ENCODE measurements around the gene EN1. TPM values are rescaled to one million over a fixed set of nuclear protein-coding genes. Genes with fewer than 3 reads are reported as not detected.

EN1 gene
- total and polyA plus RNA-seq, 2 of the 4 experiments (the other 2 are of a cell fraction), result not detected

GRCh38 chr2:118837067-118837466, 10.4 kb downstream of the EN1 start:
- Histone ChIP-seq H2BK20ac (ENCODE audit: low read depth, low read length) (no peak overlapping the region), H3K18ac (ENCODE audit: low read depth, low read length) (no peak overlapping the region), H3K4me2 (ENCODE audit: low read depth, low read length) (no peak overlapping the region), H2AK5ac (ENCODE audit: low read depth, low read length) (no peak overlapping the region), H3K27me3 (ENCODE audit: control insufficient read depth, insufficient read depth, low read length) (peaks cover 95% of the 10 kb centered on the region), H4K91ac (ENCODE audit: insufficient read depth, low read depth, low read length) (no peak overlapping the region), H3K36me3 (ENCODE audit: control insufficient read depth, insufficient read depth, low read length) (no peaks in the 10 kb centered on the region), H2AFZ (replicated peaks; ENCODE audit: low read length, poor library complexity) (no peak overlapping the region), H3K9me1 (ENCODE audit: insufficient read depth, low read length) (no peaks in the 10 kb centered on the region), H3K9me3 (ENCODE audit: control insufficient read depth, insufficient read depth, low read length) (no peaks in the 10 kb centered on the region), H4K20me1 (ENCODE audit: insufficient read depth, low read length) (no peaks in the 10 kb centered on the region), H2BK15ac (ENCODE audit: low read depth, low read length) (no peak overlapping the region), H3K56ac (ENCODE audit: extremely low read depth, insufficient read depth, low read length) (no peak overlapping the region), H3K27ac (ENCODE audit: insufficient read depth, low read length) (no peak overlapping the region), H3K23ac (ENCODE audit: low read depth, low read length) (no peak overlapping the region), H3K4ac (ENCODE audit: low read depth, low read length) (no peak overlapping the region), H3K9ac (ENCODE audit: low read depth, low read length) (no peak overlapping the region), H4K5ac (ENCODE audit: low read depth, low read length) (no peak overlapping the region), H4K8ac (ENCODE audit: low read depth in 2 of 2, low read length in 2 of 2) (no peak overlapping the region), H3K4me1 (ENCODE audit: control insufficient read depth, insufficient read depth, low read length) (no peaks in the 10 kb centered on the region), H2BK5ac (ENCODE audit: low read depth, low read length, poor library complexity, severe bottlenecking) (no peak overlapping the region), H2BK120ac (ENCODE audit: low read depth, low read length) (no peak overlapping the region), H3K4me3 (ENCODE audit: insufficient read depth, low read depth, low read length) (no peak overlapping the region), H2AK9ac (replicated peaks; ENCODE audit: low read depth, low read length, poor library complexity) (no peak overlapping the region), H3K14ac (replicated peaks; ENCODE audit: low read depth, low read length) (no peak overlapping the region), H3K79me1 (ENCODE audit: low read depth in 1 of 2, low read length in 2 of 2) (no peaks in the 10 kb centered on the region)
- no peak for DNase-seq
- no TSS peak for BruUV-seq (replicated peaks)
- WGBS, 2 experiments (ENCODE audit: extremely low coverage in 2 of 2, insufficient read length in 1 of 2), result no CpG with 5 or more reads among the region's 9 CpGs
- in situ Hi-C loops (cut with MboI; ENCODE audit: low sequenced_read_pairs), result no loop called here
- dilution Hi-C loops (cut with HindIII; ENCODE audit: low sequenced_read_pairs, unreplicated experiment), result no loop called here
- no peak for ATAC-seq (ENCODE audit: low read depth)
- intact Hi-C loops (cut with micrococcal nuclease), result no loop called here
- CTCF ChIA-PET, result no interaction called here
- POLR2A ChIA-PET (ENCODE audit: unreplicated experiment), result no interaction called here
- TF ChIP-seq ELK1 (IDR thresholded peaks at IDR 0.05; ENCODE audit: borderline replicate concordance, low read depth, low read length) (no peak), NFE2L2 (IDR thresholded peaks at IDR 0.05; ENCODE audit: low read depth, low read length) (no peak), POLR2A (IDR thresholded peaks at IDR 0.05; ENCODE audit: low read depth, low read length) (no peak), USF2 (IDR thresholded peaks at IDR 0.05; ENCODE audit: low read depth, low read length) (no peak), RCOR1 (IDR thresholded peaks at IDR 0.05; ENCODE audit: insufficient replicate concordance, low read length) (no peak), CHD1 (IDR thresholded peaks at IDR 0.05; ENCODE audit: low read depth, low read length) (no peak), MXI1 (IDR thresholded peaks at IDR 0.05; ENCODE audit: borderline replicate concordance, low read depth, low read length) (no peak)

Measured in IMR-90 (cell line).